ENCODE measurements around the gene PLXNA4.

GRCh38 chr7:132263151-132263550 is 313.1 kb downstream of the PLXNA4 start:
- TF ChIP-seq TAF1 (IDR thresholded peaks at IDR 0.05; ENCODE audit: borderline replicate concordance, insufficient read depth, low read length) (no peak), POLR2AphosphoS5 (IDR thresholded peaks at IDR 0.05; ENCODE audit: low read depth, low read length) (no peak), REST (IDR thresholded peaks at IDR 0.05; ENCODE audit: insufficient read depth in 1 of 2, low read depth in 2 of 2, low read length in 2 of 2) (no peak), SIN3A (IDR thresholded peaks at IDR 0.05; ENCODE audit: borderline replicate concordance, insufficient read depth, low read length) (no peak), FOXP2 (optimal IDR thresholded peaks at IDR 0.05; ENCODE audit: borderline replicate concordance, extremely low read depth, extremely low read length, insufficient read depth) (no peak)
